SU-DHL-6 (cell line): ENCODE measurements around the gene KCNS1.

ENCODE experiments used
- H2AFZ ChIP-seq: fragments of 200-600 bp; sonication (generic); 2 replicates; pipeline ENCODE4 v1.6.1; 2014; ENCODE audit warnings: low read depth, mild to moderate bottlenecking, moderate library complexity, mixed read lengths, antibody characterized with exemption, low read length; ENCODE audit not compliant: severe bottlenecking
- H3F3A ChIP-seq: fragments of 200-600 bp; shearing (Covaris generic); 2 replicates; pipeline ENCODE4 v1.6.0; 2016; ENCODE audit warnings: antibody characterized with exemption, mild to moderate bottlenecking; ENCODE audit not compliant: insufficient read depth
- H3K27ac ChIP-seq: fragments of 200-600 bp; sonication (generic); 2 replicates; pipeline ENCODE4 v1.5.1; 2016; ENCODE audit warnings: low read depth, mild to moderate bottlenecking, low read length, moderate library complexity, mixed read lengths
- H3K27me3 ChIP-seq: fragments of 200-600 bp; sonication (generic), shearing (Covaris generic); 2 replicates; pipeline ENCODE4 v1.6.0; 2014; ENCODE audit warnings: mild to moderate bottlenecking, low read length
- H3K36me3 ChIP-seq: fragments of 200-600 bp; sonication (generic); 2 replicates; pipeline ENCODE4 v1.6.1; 2014; ENCODE audit warnings: mild to moderate bottlenecking, low read length, mixed read lengths
- H3K4me2 ChIP-seq: fragments of 300-600, 200-600 bp; shearing (Covaris generic), sonication (generic); 2 replicates; pipeline ENCODE4 v1.6.0; 2014; ENCODE audit warnings: low read length, low read depth, mild to moderate bottlenecking; ENCODE audit not compliant: poor library complexity, severe bottlenecking
- H3K4me3 ChIP-seq: fragments of 200-600 bp; sonication (generic); 2 replicates; pipeline ENCODE4 v1.5.1; 2014; ENCODE audit warnings: antibody characterized with exemption, low read length, mild to moderate bottlenecking, mixed read lengths; ENCODE audit not compliant: insufficient read depth, poor library complexity, severe bottlenecking
- H3K79me2 ChIP-seq: fragments of 200-600 bp; sonication (generic); 2 replicates; pipeline ENCODE4 v1.6.1; 2014; ENCODE audit warnings: mild to moderate bottlenecking, low read length, moderate library complexity; ENCODE audit not compliant: insufficient read depth
- H3K9ac ChIP-seq: fragments of 200-600 bp; sonication (generic); 2 replicates; pipeline ENCODE4 v1.7.0; 2014; ENCODE audit warnings: mild to moderate bottlenecking, low read length
- H3K9me2 ChIP-seq: fragments of 200-600 bp; sonication (generic); replicated peaks from 2 replicates; pipeline ENCODE4 v1.6.1; 2014; ENCODE audit warnings: low read length; ENCODE audit not compliant: insufficient read depth
- H3K9me3 ChIP-seq: fragments of 200-600 bp; sonication (generic); 2 replicates; pipeline ENCODE4 v1.6.1; 2014; ENCODE audit warnings: low read length, mixed read lengths; ENCODE audit not compliant: insufficient read depth
- H4K20me1 ChIP-seq: fragments of 200-600 bp; sonication (generic); 2 replicates; pipeline ENCODE4 v1.6.1; 2014; ENCODE audit warnings: low read depth, mild to moderate bottlenecking, antibody characterized with exemption, low read length, moderate library complexity, mixed read lengths
- CTCF ChIP-seq: fragments of 200-600 bp; sonication (generic); IDR thresholded peaks from one replicate; pipeline ENCODE4 v1.5.1; 2017; ENCODE audit warnings: antibody characterized with exemption, mild to moderate bottlenecking, low read length, moderate library complexity; ENCODE audit not compliant: insufficient read depth, poor library complexity, severe bottlenecking
- EZH2phosphoT487 ChIP-seq: fragments of 200-600 bp; sonication (generic), shearing (Covaris generic); conservative IDR thresholded peaks from 2 replicates; pipeline ENCODE4 v1.6.1; 2018; ENCODE audit warnings: mild to moderate bottlenecking, antibody characterized with exemption, low read length, moderate library complexity, mixed read lengths

KCNS1 gene

GRCh38 chr20:45124365-45124764 lies 23.4 kb upstream of the KCNS1 start, which contains the start of gene WFDC12:
Gene WFDC12 (minus strand): TSS chr20:45124465. CDS start chr20:45124447, 18 bp downstream.
- no peaks in the 10 kb centered on the region for H4K20me1 ChIP-seq
- no peak within 1 kb of the TSS for H3K9ac ChIP-seq
- TF ChIP-seq CTCF (no peak), EZH2phosphoT487 (no peak)
- H3K79me2 ChIP-seq, result no peaks in the 10 kb centered on the region
- no peak within 1 kb of the TSS for H3K4me3 ChIP-seq
- no peaks in the 10 kb centered on the region for H3K27me3 ChIP-seq
- no peak within 1 kb of the TSS for H2AFZ ChIP-seq
- H3K9me3 ChIP-seq, result no peaks in the 10 kb centered on the region
- no peaks in the 10 kb centered on the region for H3K36me3 ChIP-seq
- H3K27ac ChIP-seq, result no peak within 1 kb of the TSS
- H3K4me2 ChIP-seq, result no peak within 1 kb of the TSS
- H3K9me2 ChIP-seq, result no peaks in the 10 kb centered on the region
- no peaks in the 10 kb centered on the region for H3F3A ChIP-seq

DNA sequence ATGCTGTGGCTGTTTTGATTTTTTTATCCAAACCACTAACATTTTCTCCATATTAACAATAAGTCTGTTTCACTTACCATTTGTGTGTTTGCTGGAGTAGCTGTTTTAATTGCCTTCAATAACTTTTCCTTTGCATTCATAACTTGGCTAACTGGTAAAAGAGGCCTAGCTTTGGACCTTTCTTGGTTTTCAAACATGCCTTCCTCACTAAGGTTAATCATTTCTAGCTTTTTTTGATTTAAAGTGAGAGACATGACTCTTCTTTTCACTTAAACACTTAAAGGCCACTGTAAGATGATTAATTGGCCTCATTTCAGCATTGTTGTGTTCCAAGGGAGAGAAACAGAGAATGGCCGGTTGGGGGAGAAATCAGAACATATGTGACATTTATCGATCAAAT lies 20.5 kb upstream of the KCNS1 start:
- Histone ChIP-seq H3K79me2 (no peaks in the 10 kb centered on the region), H4K20me1 (no peaks in the 10 kb centered on the region), H3K27me3 (no peaks in the 10 kb centered on the region), H3K9me2 (no peaks in the 10 kb centered on the region), H3K9me3 (no peaks in the 10 kb centered on the region), H3K4me3 (no peak overlapping the region), H3K36me3 (no peaks in the 10 kb centered on the region), H2AFZ (no peak overlapping the region), H3F3A (no peaks in the 10 kb centered on the region), H3K9ac (no peak overlapping the region), H3K27ac (no peak overlapping the region), H3K4me2 (no peak overlapping the region)
- no peak for TF ChIP-seq CTCF
- TF ChIP-seq EZH2phosphoT487, result no peak

DNA sequence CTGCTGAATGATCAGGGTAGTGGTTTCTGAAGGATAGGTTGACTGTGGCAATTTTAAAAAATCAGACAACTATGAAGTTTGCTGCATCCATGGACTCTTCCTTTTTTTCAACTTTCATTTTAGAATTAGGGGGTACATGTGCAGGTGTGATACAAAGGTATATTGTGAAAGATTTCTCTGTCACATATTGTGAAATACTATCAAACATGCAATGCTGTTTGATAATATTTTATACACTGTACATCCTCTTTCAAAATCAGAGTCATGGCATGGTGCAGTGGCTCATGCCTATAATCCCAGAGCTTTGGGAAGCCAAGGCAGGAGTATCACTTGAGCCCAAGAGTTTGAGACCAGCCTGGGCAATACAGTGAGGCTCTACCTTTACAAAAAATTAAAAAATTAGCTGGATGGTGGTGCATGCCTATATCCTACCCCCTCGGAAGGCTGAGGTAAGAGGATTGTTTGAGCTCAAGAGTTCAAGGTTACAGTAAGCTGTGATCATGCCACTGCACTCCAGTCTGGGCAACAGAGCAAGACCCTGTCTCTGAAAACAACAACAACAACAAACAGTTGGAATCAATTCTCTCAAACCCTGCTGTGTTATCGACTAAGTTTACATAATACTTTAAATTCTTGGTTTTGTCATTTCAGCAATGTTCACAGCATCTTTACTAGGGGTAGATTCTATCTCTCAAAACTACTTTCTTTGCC lies 18.8 kb upstream of the KCNS1 start:
- no peaks in the 10 kb centered on the region for H3K79me2 ChIP-seq
- no peaks in the 10 kb centered on the region for H3K36me3 ChIP-seq
- no peak overlapping the region for H2AFZ ChIP-seq
- no peaks in the 10 kb centered on the region for H4K20me1 ChIP-seq
- no peaks in the 10 kb centered on the region for H3K9me2 ChIP-seq
- no peaks in the 10 kb centered on the region for H3K27me3 ChIP-seq
- no peak overlapping the region for H3K27ac ChIP-seq
- H3K4me3 ChIP-seq, result no peak overlapping the region
- H3F3A ChIP-seq, result no peaks in the 10 kb centered on the region
- H3K9ac ChIP-seq, result no peak overlapping the region
- TF ChIP-seq EZH2phosphoT487 (no peak), CTCF (no peak)
- no peaks in the 10 kb centered on the region for H3K9me3 ChIP-seq
- H3K4me2 ChIP-seq, result no peak overlapping the region
